NCI-H2107 treated with DMSO at 0.1 percent for 48 hours (cell line): Measurements from ENCODE around the gene PRDM5.
"Not testable (repeated sequence)": the region's sequence is repeated elsewhere in the genome, so short reads cannot be mapped to it uniquely, and the experiment has no call there.

Experiments used
- DNase-seq: peaks from one replicate; lab custom pipeline; 2025; ENCODE audit not compliant: unreplicated experiment; lab: John Stamatoyannopoulos, UW

Gene PRDM5

DNA sequence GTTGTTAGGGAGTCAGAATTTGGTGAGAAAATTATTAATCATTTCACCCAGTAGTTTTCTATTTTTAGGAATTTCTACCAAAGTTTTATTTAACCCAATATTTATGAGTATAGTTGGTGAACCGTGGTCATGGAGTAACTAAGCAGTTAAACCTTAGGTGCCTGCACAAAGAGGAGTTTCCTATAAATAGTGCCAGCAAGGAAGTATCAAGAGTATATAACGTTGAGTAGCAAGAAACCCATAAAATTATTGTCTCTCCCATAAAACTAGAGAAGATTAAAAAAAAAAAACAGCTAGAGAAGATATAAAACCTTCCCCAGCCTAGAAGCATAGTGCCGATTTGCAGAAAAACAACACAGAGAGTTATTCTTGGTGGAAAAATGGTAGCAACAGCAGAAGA lies 158.9 kb downstream of the PRDM5 start:
- DNase-seq = no peak

GRCh38 chr4:120761070-120761469 lies 161.5 kb downstream of the PRDM5 start:
- no peak for DNase-seq

- DNase-seq = no peak
Observed at GRCh38 chr4:120760047-120760446, 162.5 kb downstream of the PRDM5 start.

DNA sequence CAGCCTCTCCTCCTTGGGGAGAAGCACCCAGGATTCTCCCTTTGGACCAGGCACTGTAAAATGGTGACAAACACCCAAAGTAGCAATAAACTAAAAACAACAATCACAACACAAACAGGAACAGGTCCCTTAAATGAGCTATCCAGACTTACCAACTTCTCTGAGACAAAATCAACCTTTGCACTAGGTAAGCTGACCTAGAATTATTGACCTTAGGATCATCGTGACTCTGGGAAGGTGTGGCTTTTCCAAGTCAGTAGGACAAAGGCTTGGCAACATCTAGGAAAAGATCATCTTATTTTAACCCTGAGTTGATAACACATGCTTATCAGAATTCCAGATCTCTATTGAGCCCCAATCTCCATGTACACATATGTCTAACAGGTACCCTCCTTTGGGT lies 166.7 kb downstream of the PRDM5 start:
- no peak for DNase-seq

DNA sequence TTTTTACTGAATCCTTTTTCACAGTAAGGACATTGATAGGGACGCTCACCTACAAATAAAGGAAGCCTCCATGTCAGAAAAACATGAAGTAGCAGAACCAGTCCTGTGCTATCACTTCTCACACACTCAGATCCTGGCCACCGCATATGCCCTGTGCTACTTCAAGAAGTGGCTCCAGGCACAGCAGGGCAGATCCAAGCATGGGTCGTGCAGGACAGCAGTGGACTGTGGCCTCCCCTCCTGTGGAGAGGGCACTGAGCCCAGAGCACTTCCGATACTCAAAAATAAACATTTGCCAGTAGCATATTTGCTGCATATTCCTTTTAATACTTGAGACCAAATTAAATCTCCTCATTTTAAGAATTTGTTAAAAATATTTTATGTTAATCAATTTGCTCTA lies 167.9 kb downstream of the PRDM5 start:
- DNase-seq = no peak

DNA sequence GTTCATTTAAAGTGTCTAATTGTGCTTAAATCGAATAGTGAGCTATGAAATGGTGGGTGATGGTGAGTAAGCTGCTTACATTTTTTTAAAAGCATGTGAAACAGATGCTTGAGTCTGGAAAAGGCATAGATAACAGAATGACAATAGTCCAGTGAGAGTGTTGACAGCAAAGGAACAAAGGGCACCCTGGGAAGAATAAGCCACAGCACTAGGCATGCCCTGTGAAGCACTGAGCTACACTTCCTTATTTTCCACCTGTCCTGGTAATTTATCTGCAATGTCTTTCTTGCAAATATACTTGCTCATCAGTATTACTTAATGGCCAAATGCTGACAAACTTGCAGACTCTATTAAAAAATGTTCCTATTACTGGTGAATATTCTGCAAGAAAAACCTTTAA lies 168.7 kb downstream of the PRDM5 start:
- DNase-seq = peak; percentile 82

DNA sequence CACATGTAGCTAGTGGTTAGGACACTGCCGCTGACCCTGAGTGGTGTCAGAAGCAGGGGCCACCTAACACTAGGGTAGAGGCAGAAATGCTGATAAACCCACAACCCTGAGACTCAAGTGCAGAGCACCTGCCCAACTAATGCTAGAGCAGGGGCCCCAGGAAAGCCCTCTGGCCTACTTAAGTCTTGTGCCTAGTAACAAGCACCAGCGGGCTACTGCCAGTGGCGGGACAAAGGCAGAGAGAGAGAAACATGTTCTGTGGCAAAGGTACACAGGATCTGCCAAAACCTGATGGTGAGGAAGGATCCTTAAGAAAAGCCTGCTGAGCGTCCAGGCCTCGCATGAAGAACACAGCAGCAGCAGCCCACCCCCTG lies 172.4 kb downstream of the PRDM5 start:
- no peak for DNase-seq

DNA sequence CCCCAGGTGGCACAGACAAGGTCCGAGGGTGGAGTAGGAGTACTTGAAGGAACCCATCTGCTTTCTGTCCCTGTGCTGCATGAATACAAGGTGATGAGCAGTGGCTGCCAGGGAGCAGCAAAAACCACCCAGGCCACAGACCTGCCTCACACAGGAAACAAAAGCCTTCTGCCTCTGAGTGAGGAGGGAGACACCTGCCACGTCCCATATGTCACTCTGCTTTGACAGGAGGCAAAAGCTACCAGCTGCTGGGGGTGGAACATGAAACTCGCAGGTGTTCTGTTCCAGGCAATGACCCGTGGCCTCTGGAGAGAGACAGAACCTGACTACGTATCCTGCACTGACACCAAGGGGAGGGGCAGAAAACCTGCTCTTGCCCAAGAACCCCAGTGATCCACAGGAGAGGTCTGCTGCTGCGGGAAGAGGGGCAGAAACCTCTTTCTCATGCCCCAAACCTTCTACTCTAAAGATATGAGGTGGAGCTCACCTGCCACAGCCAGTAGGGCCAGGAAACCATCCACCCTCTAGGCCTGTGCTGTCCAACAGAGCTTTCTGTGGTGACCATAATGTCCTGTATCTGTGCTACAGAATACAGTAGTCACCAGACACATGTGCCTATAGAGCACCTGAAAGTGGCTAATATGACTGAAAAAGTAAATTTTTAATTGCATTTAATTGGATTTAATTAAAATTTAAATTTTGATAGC lies 172.9 kb downstream of the PRDM5 start:
- DNase-seq = peak; percentile 88

- not testable (repeated sequence) for DNase-seq
Observed at GRCh38 chr4:120741636-120742035, 180.9 kb downstream of the PRDM5 start.

DNA sequence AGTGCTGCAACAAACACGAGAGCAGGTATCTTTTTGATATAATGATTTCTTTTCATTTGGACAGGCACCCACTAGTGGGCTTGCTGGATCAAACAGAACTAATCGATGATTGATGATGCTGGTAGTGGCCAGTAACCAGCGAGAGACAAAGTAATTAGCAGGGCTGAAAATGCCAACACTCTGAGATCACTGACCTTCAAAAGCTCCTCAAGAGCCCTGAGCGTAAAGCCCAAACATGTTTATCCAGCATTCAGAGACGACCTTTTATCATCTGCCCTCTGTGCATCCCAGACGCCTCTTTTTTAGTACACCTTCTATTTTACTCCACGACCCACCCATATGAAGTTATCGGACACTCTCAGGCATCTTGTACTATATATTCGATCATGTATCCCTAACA lies 186.2 kb downstream of the PRDM5 start:
- no peak for DNase-seq

- no peak for DNase-seq
Observed at GRCh38 chr4:120733968-120734367, 188.6 kb downstream of the PRDM5 start.

- DNase-seq = no peak
Observed at GRCh38 chr4:120733054-120733453, 189.5 kb downstream of the PRDM5 start.

GRCh38 chr4:120731561-120731960 lies 191.0 kb downstream of the PRDM5 start:
- no peak for DNase-seq

- DNase-seq = no peak
Observed at GRCh38 chr4:120730777-120731320, 191.7 kb downstream of the PRDM5 start.

GRCh38 chr4:120728892-120729675 lies 193.4 kb downstream of the PRDM5 start:
- DNase-seq = no peak

DNA sequence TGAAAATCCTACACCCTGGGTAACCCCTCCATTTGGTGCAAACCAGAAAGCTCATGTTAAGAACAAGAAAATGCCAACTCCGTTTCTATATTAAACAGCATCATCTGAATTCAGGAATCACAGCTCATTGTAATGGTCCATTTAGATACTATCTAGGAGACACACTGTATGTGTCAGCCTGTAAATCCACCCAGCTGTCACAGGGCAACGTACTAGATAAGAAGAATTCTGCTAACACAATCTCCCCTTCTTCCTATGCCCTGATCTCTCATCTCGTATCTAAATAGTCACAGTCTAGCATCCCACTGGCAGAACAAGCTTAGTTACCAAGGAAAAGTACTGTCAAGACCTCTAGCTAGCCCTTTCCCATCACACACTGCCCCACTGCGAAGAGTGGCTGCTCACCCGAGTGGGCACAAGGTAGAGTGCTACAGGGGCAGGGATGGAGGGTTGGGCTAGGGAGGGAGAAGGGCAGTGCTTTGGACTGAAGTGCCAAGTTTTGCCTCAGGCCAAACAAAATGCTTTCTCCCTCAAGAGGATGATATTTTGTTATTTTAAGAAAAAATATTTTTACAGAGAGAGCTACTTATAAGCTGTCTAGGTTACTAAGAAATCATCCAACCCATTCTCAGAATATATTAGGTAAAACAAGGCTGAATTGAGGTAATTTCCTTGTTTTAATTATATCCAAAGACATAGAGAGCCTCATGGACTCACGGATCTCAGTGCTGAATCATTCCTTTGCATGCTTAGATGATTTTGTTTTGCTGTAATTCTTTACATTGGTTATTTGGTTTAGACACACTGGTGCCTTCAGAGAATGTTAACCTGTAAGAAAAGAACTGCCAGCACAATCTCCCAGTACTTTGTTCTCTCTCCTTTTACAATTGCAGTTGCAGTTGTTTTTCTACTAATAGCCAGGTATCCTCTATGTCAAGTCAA lies 196.6 kb downstream of the PRDM5 start:
- DNase-seq = no peak

GRCh38 chr4:120724656-120725055 lies 197.9 kb downstream of the PRDM5 start:
- DNase-seq = no peak

DNA sequence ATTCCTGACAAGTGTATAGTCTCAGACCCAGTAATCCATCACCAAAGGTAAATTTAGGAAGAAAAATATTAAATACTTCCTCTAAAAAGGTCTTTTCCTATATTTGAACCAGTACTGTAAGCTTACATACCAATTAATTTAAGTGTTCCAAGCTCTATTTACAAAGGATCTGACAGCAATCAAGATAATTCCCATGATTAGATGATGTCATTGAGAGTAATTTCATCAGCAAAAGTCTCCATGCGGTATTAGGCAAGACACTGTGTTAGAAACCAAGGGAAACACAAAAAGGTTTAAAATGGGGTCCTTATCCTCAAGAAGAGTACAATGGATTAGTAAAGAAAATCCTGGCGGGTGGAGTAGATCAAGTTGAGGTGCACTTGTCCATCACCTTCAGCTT lies 198.5 kb downstream of the PRDM5 start:
- no peak for DNase-seq

DNA sequence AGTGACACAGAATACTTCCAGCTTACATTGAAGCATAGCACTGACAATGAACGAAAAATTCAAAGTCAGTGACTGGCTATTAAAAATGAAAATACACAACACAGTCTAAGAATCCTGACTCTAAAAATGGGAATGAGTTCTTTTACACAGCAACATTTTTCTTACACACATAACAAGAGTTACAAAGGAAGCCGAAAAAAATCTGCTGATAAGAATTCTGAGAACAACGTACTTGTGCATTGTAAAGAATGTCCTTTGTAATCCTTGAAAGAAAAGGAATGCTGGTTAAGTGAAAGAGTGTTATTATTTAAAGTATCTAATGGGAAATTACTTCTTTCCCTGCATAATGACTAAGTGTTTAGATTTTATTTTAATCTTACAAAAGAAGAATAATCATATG lies 199.4 kb downstream of the PRDM5 start:
- DNase-seq = no peak

DNA sequence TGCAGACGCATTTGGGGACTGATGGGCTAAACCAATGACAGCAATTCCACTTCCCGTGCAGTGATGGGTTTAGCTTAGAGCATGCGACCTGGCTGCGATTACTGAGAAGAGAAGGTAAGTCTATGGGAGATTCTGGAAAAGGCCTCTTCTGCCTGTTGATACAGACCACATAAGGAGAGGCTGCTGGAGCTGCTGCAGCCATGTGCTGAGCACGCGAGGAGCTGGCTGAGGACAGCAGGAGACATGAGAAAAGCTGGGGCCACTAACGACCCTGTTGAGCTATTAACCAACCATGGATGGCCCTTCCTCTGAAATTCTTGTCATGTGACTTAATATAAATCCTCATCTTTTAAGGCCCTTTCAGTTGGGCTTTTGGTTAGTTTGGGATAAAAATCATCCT lies 199.9 kb downstream of the PRDM5 start:
- DNase-seq = no peak

DNA sequence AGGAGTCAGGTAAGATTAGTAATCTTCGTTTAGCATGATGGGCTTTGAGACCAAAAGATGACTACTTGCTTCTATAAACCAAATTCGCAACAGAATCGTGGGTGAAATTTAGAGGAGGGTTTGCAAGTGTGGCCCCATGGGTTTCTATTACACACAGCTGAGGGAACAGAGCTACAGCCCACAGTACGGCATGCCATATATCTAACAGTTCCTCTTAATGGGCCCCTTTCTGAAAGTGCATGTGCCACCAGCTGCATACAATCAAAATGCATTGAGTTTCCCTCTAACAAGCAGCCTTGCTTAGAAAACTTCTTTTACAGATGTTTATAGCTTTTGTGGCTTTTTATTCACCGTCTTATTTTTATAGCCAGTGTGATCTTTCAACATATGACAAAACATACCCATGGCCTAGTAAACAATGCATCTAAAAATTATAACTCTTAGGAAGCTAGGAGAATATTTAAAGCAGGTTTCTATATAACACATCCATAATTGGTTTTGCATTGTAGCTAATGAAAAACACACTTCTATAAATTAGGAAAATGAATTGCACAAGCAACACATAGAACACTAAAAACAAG lies 202.1 kb downstream of the PRDM5 start:
- DNase-seq = no peak
